Astrocyte of the cerebellum (primary cell): ENCODE measurements around the gene NCK2.

ENCODE experiments used
- DNase-seq: peaks from one replicate; pipeline ENCODE4 v3.0.0-alpha.2; 2011; ENCODE audit warnings: low read depth
- H3K4me3 ChIP-seq: 2 replicates; pipeline ENCODE4 v1.5.1; 2011; ENCODE audit warnings: mild to moderate bottlenecking, low read depth, low read length, moderate library complexity
- CTCF ChIP-seq: IDR thresholded peaks from 2 replicates; pipeline ENCODE4 v1.5.1; 2012; ENCODE audit warnings: low read length, low read depth, moderate library complexity, mild to moderate bottlenecking; ENCODE audit errors: missing control alignments
- in situ Hi-C: cut with HindIII; loops from 2 replicates; pipeline ENCODE4 v1.10.0; 2017; ENCODE audit warnings: low sequenced_read_pairs

Gene NCK2

GRCh38 chr2:105915005-105915558 lies 170.4 kb downstream of the NCK2 start:
- in situ Hi-C loops = no loop called here
- H3K4me3 ChIP-seq = no peak overlapping the region
- DNase-seq = no peak
- no peak for TF ChIP-seq CTCF

- no peak overlapping the region for H3K4me3 ChIP-seq
- TF ChIP-seq CTCF = no peak
- DNase-seq = no peak
- in situ Hi-C loops = no loop called here
Measured at GRCh38 chr2:105917226-105917625, 172.5 kb downstream of the NCK2 start.

- no peak for DNase-seq
- no peak overlapping the region for H3K4me3 ChIP-seq
- TF ChIP-seq CTCF = no peak
- in situ Hi-C loops = no loop called here
Measured at GRCh38 chr2:105917688-105918087, 173.0 kb downstream of the NCK2 start.

GRCh38 chr2:105919191-105919811 lies 174.6 kb downstream of the NCK2 start:
- no peak for DNase-seq
- H3K4me3 ChIP-seq = no peak overlapping the region
- no peak for TF ChIP-seq CTCF
- in situ Hi-C loops = no loop called here

GRCh38 chr2:105919826-105920225 lies 175.1 kb downstream of the NCK2 start:
- in situ Hi-C loops = no loop called here
- TF ChIP-seq CTCF = peak; percentile 45
- DNase-seq = no peak
- no peak overlapping the region for H3K4me3 ChIP-seq

- in situ Hi-C loops = no loop called here
- no peak overlapping the region for H3K4me3 ChIP-seq
- DNase-seq = no peak
- no peak for TF ChIP-seq CTCF
Measured at GRCh38 chr2:105924271-105924670, 179.6 kb downstream of the NCK2 start.
